Vagina (tissue), 1 donor: ENCODE data around the gene MAT1A. TPM values are rescaled to one million over a fixed set of nuclear protein-coding genes. Genes with fewer than 3 reads are reported as not detected.

ENCODE experiments used
- total RNA-seq: library from RNA; depleted of rRNA; stranded (reverse); fragments of >200 nt; gene quantifications from one replicate; pipeline ENCODE4 v1.2.3, GENCODE V29; 2016

MAT1A gene
- total RNA-seq, 1 donor from 2014 or later = not detected

Other genes with a start within 250 kb of the MAT1A start
- 10.3 TPM for gene TMEM254, start 211.0 kb downstream of the MAT1A start, total RNA-seq
- 61.4 TPM for gene PLAC9, start 156.9 kb downstream of the MAT1A start, total RNA-seq
- 101 TPM for gene ANXA11, start 84.1 kb downstream of the MAT1A start, total RNA-seq
- gene DYDC1, start 67.1 kb upstream of the MAT1A start, total RNA-seq = not detected
- not detected for gene DYDC2, start 67.1 kb upstream of the MAT1A start, total RNA-seq
- gene PRXL2A, start 118.9 kb upstream of the MAT1A start, total RNA-seq = 62.4 TPM
- gene TSPAN14, start 164.7 kb upstream of the MAT1A start, total RNA-seq = 98.0 TPM
- gene SH2D4B, start 248.2 kb upstream of the MAT1A start, total RNA-seq = not detected